EL (cell line): Measurements from ENCODE around the gene CCDC3.
"Not testable (repeated sequence)": the region's sequence is repeated elsewhere in the genome, so short reads cannot be mapped to it uniquely, and the experiment has no call there.

Experiments
- DNase-seq: peaks from one replicate; pipeline ENCODE4 v3.0.0-alpha.2; 2016

The CCDC3 gene

GRCh38 chr10:12876266-12876665, 125.2 kb downstream of the CCDC3 start:
- no peak for DNase-seq

GRCh38 chr10:12875100-12875499, 126.4 kb downstream of the CCDC3 start:
- no peak for DNase-seq

- DNase-seq = no peak
These were observed 127.0 kb downstream of the CCDC3 start for GRCh38 chr10:12874501-12874900.

- DNase-seq = no peak
These were observed 128.3 kb downstream of the CCDC3 start for GRCh38 chr10:12873172-12873571.

- no peak for DNase-seq
These were observed 128.9 kb downstream of the CCDC3 start for GRCh38 chr10:12872577-12872976.

- DNase-seq = no peak
These were observed 132.1 kb downstream of the CCDC3 start for GRCh38 chr10:12869427-12869826.

- DNase-seq = no peak
These were observed 133.3 kb downstream of the CCDC3 start for GRCh38 chr10:12868229-12868628.

GRCh38 chr10:12865515-12865914, 136.0 kb downstream of the CCDC3 start:
- not testable (repeated sequence) for DNase-seq

GRCh38 chr10:12862459-12862858, 139.1 kb downstream of the CCDC3 start:
- DNase-seq = no peak

- no peak for DNase-seq
These were observed 146.5 kb downstream of the CCDC3 start for GRCh38 chr10:12854988-12855387.

- no peak for DNase-seq
These were observed 148.8 kb downstream of the CCDC3 start for GRCh38 chr10:12852687-12853086.

GRCh38 chr10:12849319-12850181, 152.0 kb downstream of the CCDC3 start:
- DNase-seq = no peak

- no peak for DNase-seq
These were observed 152.9 kb downstream of the CCDC3 start for GRCh38 chr10:12848439-12849173.

GRCh38 chr10:12847361-12847975, 154.0 kb downstream of the CCDC3 start:
- DNase-seq = no peak

GRCh38 chr10:12846718-12847117, 154.8 kb downstream of the CCDC3 start:
- no peak for DNase-seq
